Prostate gland (tissue), 2 donors: ENCODE data around the gene HSPG2.
"Not testable (repeated sequence)": the region's sequence is repeated elsewhere in the genome, so short reads cannot be mapped to it uniquely, and the experiment has no call there.

Experiments used
- POLR2A ChIP-seq: fragments of 450-650 bp; IDR thresholded peaks from one replicate; pipeline ENCODE4 v1.6.1; 2016; ENCODE audit warnings: antibody characterized with exemption, mild to moderate bottlenecking
- TF ChIP-seq, protein P1 (sequence below), 4 experiments: fragments of 200-600 bp in 2 of 4; fragments of 450-650 bp in 2 of 4; sonication (generic) in 2 of 4; IDR thresholded peaks; 1 replicate in 3 of 4; 2 replicates in 1 of 4; pipeline ENCODE4 v1.5.1; 2016 to 2019; ENCODE audit warnings: antibody characterized with exemption in 4 of 4, mild to moderate bottlenecking in 2 of 4, moderate library complexity in 2 of 4

GRCh38 chr1:21978209-21978608, 41.1 kb upstream of the HSPG2 start:
- TF ChIP-seq, protein P1, sequence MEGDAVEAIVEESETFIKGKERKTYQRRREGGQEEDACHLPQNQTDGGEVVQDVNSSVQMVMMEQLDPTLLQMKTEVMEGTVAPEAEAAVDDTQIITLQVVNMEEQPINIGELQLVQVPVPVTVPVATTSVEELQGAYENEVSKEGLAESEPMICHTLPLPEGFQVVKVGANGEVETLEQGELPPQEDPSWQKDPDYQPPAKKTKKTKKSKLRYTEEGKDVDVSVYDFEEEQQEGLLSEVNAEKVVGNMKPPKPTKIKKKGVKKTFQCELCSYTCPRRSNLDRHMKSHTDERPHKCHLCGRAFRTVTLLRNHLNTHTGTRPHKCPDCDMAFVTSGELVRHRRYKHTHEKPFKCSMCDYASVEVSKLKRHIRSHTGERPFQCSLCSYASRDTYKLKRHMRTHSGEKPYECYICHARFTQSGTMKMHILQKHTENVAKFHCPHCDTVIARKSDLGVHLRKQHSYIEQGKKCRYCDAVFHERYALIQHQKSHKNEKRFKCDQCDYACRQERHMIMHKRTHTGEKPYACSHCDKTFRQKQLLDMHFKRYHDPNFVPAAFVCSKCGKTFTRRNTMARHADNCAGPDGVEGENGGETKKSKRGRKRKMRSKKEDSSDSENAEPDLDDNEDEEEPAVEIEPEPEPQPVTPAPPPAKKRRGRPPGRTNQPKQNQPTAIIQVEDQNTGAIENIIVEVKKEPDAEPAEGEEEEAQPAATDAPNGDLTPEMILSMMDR (IDR thresholded peaks at IDR 0.05) = not testable (repeated sequence)
- not testable (repeated sequence) for TF ChIP-seq POLR2A
